Endothelial cell of hepatic sinusoid (primary cell): Measurements from ENCODE around the gene PDIK1L.

Source experiments
- in situ Hi-C: cut with HindIII; loops from 2 replicates; pipeline ENCODE4 v1.10.0; 2017; ENCODE audit warnings: low sequenced_read_pairs

Gene PDIK1L

GRCh38 chr1:26145960-26146294, 34.3 kb downstream of the PDIK1L start:
- in situ Hi-C loops, result loop anchor here (5.0 kb wide), 1 partner anchor 89 kb away; no protein-coding TSS in a partner anchor

GRCh38 chr1:26148887-26149286, 37.3 kb downstream of the PDIK1L start:
- in situ Hi-C loops, result loop anchor here (5.0 kb wide), 1 partner anchor 92 kb away; no protein-coding TSS in a partner anchor

- in situ Hi-C loops, result no loop called here
Observed at GRCh38 chr1:26153966-26154532, 42.4 kb downstream of the PDIK1L start.

- in situ Hi-C loops, result no loop called here
Observed at GRCh38 chr1:26154750-26155149, 43.1 kb downstream of the PDIK1L start.

GRCh38 chr1:26155370-26156284, 44.0 kb downstream of the PDIK1L start:
- in situ Hi-C loops, result no loop called here

- in situ Hi-C loops, result no loop called here
Observed at GRCh38 chr1:26156285-26157038, 44.8 kb downstream of the PDIK1L start.

GRCh38 chr1:26158271-26158907, 46.8 kb downstream of the PDIK1L start:
- in situ Hi-C loops, result no loop called here

GRCh38 chr1:26158908-26159742, 47.5 kb downstream of the PDIK1L start, which contains the start of gene FAM110D:
Gene FAM110D (plus strand): TSS chr1:26159079. CDS start chr1:26161292, 2,213 bp downstream.
- in situ Hi-C loops, result no loop called here

- in situ Hi-C loops, result no loop called here
Observed at GRCh38 chr1:26159743-26160039, 48.1 kb downstream of the PDIK1L start.

- in situ Hi-C loops, result no loop called here
Observed at GRCh38 chr1:26160527-26161414, 49.1 kb downstream of the PDIK1L start.

GRCh38 chr1:26161415-26162219, 50.0 kb downstream of the PDIK1L start:
- in situ Hi-C loops, result no loop called here

- in situ Hi-C loops, result no loop called here
Observed at GRCh38 chr1:26162220-26162709, 50.6 kb downstream of the PDIK1L start.

- in situ Hi-C loops, result no loop called here
Observed at GRCh38 chr1:26163684-26164035, 52.0 kb downstream of the PDIK1L start.

GRCh38 chr1:26164036-26164860, 52.6 kb downstream of the PDIK1L start:
- in situ Hi-C loops, result no loop called here

- in situ Hi-C loops, result loop anchor here (5.0 kb wide), 3 partner anchors 62 to 93 kb away; no protein-coding TSS in a partner anchor
Observed at GRCh38 chr1:26164861-26165842, 53.5 kb downstream of the PDIK1L start.

GRCh38 chr1:26166719-26167281, 55.2 kb downstream of the PDIK1L start:
- in situ Hi-C loops, result loop anchor here (5.0 kb wide), 3 partner anchors 61 to 94 kb away; no protein-coding TSS in a partner anchor
